ENCODE measurements around the gene LDLRAP1. TPM values are rescaled to one million over a fixed set of nuclear protein-coding genes. Genes with fewer than 3 reads are reported as not detected.
A peak's percentile ranks its signal among the peaks of the same experiment; 100 is the strongest.

Gene LDLRAP1
- polyA plus RNA-seq, 1 experiment: 12.4 TPM

GRCh38 chr1:25579292-25580252 lies 36.2 kb downstream of the LDLRAP1 start:
- no peak for DNase-seq (ENCODE audit: low read depth, low spot score)
- CTCF ChIA-PET: interaction anchor here (0.5 to 1.7 kb wide), 6 partner anchors 10 to 231 kb away, joined by 3 to 6 read pairs (median 3); no protein-coding TSS in a partner anchor

DNA sequence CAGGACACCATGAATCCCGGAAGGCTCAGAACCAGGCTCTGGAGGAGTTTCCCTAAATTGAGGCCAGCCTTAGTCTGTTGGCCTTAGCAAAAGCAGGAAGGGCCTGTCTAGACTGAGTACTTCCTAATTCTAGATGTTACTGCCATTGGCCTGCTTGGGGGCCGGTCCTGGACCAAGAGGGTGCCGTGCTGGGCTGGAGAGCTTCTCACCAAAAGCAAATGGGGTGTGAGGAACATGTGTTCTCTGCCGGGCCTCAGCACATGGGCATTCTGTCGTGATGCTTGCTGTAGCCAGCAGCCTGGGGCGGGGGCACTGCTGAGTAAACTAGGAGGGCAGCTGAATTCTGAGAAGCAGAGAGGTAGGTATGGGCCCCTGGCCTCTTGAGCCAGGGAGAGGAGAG lies 37.5 kb downstream of the LDLRAP1 start:
- ChIA-PET CTCF (interaction anchor here (0.6 to 1.7 kb wide), 4 partner anchors 9 to 276 kb away, joined by 3 to 11 read pairs (median 4); no protein-coding TSS in a partner anchor), POLR2A (no interaction called here)
- TF ChIP-seq CTCF (IDR thresholded peaks at IDR 0.05; ENCODE audit: low read depth, low read length): 0 out of 2 replicates have a peak, but pooled peaks have one; percentile 2
- DNase-seq (ENCODE audit: low read depth, low spot score): no peak
- H3K27me3 ChIP-seq (ENCODE audit: control insufficient read depth, insufficient read depth, low read length): peaks cover 17% of the 10 kb centered on the region
- H3K9me3 ChIP-seq (ENCODE audit: control insufficient read depth, insufficient read depth, low read length): peaks cover 9% of the 10 kb centered on the region
- no peak overlapping the region for H3K4me3 ChIP-seq (ENCODE audit: low read depth, low read length)
- no peak overlapping the region for H3K27ac ChIP-seq (ENCODE audit: low read depth, low read length)

More at GRCh38 chr1:25579292-25580252, 36.2 kb downstream of the LDLRAP1 start:
- peaks cover 16% of the 10 kb centered on the region for H3K27me3 ChIP-seq (ENCODE audit: control insufficient read depth, insufficient read depth, low read length)
- peak overlapping the region; percentile 21 for H3K27ac ChIP-seq (ENCODE audit: low read depth, low read length)
- POLR2A ChIA-PET: no interaction called here
- H3K4me3 ChIP-seq (ENCODE audit: low read depth, low read length): no peak overlapping the region
- peaks cover 9% of the 10 kb centered on the region for H3K9me3 ChIP-seq (ENCODE audit: control insufficient read depth, insufficient read depth, low read length)
- TF ChIP-seq CTCF (IDR thresholded peaks at IDR 0.05; ENCODE audit: low read depth, low read length): no peak

DNA sequence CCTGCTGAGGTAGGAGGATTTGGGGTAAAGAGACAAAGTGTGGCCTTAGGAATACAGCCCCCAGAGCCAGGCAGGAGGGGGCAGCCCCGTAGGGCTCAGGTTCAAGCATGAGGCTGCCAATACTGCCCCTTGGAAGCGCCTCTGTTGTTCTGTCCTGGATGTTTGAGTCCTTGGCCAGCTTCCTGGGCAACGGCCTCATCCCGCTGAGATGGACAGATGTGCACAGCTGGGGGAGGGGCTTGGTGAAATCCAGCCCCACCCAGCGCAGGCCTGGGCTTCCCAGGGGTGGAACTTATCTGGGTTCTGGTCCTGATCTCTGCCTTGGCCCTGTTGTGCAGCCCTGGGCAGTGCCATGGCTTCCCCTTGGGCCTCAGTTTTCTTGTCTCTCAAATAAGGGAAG lies 38.4 kb downstream of the LDLRAP1 start:
- CTCF ChIA-PET: interaction anchor here (1.1 to 1.3 kb wide), 2 partner anchors 27 to 62 kb away, joined by 4 to 11 read pairs; no protein-coding TSS in a partner anchor
- TF ChIP-seq CTCF (IDR thresholded peaks at IDR 0.05; ENCODE audit: low read depth, low read length): no peak
- peaks cover 9% of the 10 kb centered on the region for H3K9me3 ChIP-seq (ENCODE audit: control insufficient read depth, insufficient read depth, low read length)
- POLR2A ChIA-PET: no interaction called here
- peaks cover 17% of the 10 kb centered on the region for H3K27me3 ChIP-seq (ENCODE audit: control insufficient read depth, insufficient read depth, low read length)
- H3K27ac ChIP-seq (ENCODE audit: low read depth, low read length): no peak overlapping the region
- DNase-seq (ENCODE audit: low read depth, low spot score): no peak
- H3K4me3 ChIP-seq (ENCODE audit: low read depth, low read length): no peak overlapping the region

DNA sequence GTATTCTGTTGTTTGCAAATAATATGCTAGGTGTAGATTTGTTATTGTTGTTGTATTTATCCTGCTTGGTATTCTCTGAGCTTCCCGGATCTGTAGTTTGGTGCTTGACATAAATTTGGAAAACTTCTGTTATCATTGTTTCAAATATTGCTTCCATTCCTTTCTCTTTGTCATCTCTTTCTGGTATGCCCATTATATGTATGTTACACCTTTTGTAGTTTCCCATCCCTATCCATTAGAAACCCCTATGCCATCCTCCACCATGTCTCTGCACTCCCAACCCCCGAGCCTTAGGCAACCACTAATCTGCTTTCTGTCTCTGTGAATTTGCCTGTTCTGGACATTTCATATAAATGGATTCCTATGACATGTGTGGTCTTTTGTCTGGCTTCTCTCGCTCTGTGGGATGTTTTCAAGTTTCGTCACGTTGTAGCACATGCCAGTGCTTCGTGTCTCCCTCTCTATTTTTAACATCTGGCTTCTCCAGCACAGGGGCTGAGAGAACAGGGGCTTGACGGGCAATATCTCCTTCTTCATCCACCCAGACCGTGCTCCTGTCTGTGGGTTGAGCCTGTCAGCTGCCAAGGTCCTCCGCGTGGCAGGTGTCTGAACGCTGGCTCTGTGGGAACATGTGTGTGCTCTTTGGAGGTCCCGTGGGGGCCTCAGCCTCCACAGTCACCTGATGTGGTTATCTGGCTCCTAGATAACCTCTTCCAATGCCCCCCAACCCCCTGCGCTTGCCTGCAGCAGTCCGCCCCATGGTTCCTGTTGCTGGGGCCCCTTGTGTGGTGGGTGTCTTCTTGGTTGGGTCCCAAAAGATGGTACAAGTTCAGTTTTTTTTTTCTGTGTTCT lies 40.3 kb downstream of the LDLRAP1 start:
- no peak overlapping the region for H3K4me3 ChIP-seq (ENCODE audit: low read depth, low read length)
- H3K27ac ChIP-seq (ENCODE audit: low read depth, low read length): no peak overlapping the region
- POLR2A ChIA-PET: no interaction called here
- H3K9me3 ChIP-seq (ENCODE audit: control insufficient read depth, insufficient read depth, low read length): peaks cover 9% of the 10 kb centered on the region
- no peak for DNase-seq (ENCODE audit: low read depth, low spot score)
- peaks cover 13% of the 10 kb centered on the region for H3K27me3 ChIP-seq (ENCODE audit: control insufficient read depth, insufficient read depth, low read length)
- no peak for TF ChIP-seq CTCF (IDR thresholded peaks at IDR 0.05; ENCODE audit: low read depth, low read length)
- CTCF ChIA-PET: interaction anchor here (1.6 to 1.9 kb wide), 2 partner anchors 11 to 18 kb away, joined by 4 to 9 read pairs; no protein-coding TSS in a partner anchor

Measured in AG04450 (cell line).